HEK293 (cell line): Measurements from ENCODE around the gene TINCR.
A peak's percentile ranks its signal among the peaks of the same experiment; 100 is the strongest.

Experiments
- CTCF ChIA-PET: fragments of 350-600 bp; formaldehyde crosslinking; extraction: SDS; loops from one replicate; lab custom pipeline; 2021; ENCODE audit warnings: antibody characterized with exemption; lab: Yijun Ruan, JAX
- POLR2A ChIA-PET: fragments of 300-600 bp; formaldehyde crosslinking; extraction: SDS; loops from one replicate; lab custom pipeline; 2020; ENCODE audit warnings: antibody characterized with exemption, inconsistent platforms; lab: Yijun Ruan, JAX
- H3K27ac ChIP-seq: fragments of 200-500 bp; sonication (Bioruptor generic); 2 replicates; pipeline ENCODE4 v1.5.1; 2014; ENCODE audit warnings: low read depth, low read length, control low read depth, inconsistent platforms; ENCODE audit errors: extremely low read depth
- H3K36me3 ChIP-seq, 2 experiments: fragments of 200-500 bp in 1 of 2; sonication (Bioruptor generic) in 1 of 2; 1 replicate in 1 of 2; 2 replicates in 1 of 2; pipeline ENCODE4 v1.5.1; 2014 to 2017; ENCODE audit warnings: inconsistent platforms in 2 of 2, low read length in 2 of 2; ENCODE audit not compliant: control insufficient read depth in 2 of 2, insufficient read depth in 1 of 2
- H3K4me1 ChIP-seq: fragments of 200-500 bp; sonication (Bioruptor generic); 2 replicates; pipeline ENCODE4 v1.5.1; 2014; ENCODE audit warnings: mild to moderate bottlenecking, low read length, inconsistent platforms; ENCODE audit not compliant: control insufficient read depth, insufficient read depth
- H3K4me3 ChIP-seq: 2 replicates; pipeline ENCODE4 v1.5.1; 2011; ENCODE audit warnings: low read depth, mild to moderate bottlenecking, control low read depth, low read length, moderate library complexity
- H3K9me3 ChIP-seq: fragments of 200-500 bp; sonication (Bioruptor generic); 2 replicates; pipeline ENCODE4 v1.5.1; 2014; ENCODE audit warnings: low read depth, low read length, inconsistent platforms; ENCODE audit not compliant: control insufficient read depth, insufficient read depth
- GLIS1 ChIP-seq: fragments of 450-650 bp; formaldehyde crosslinking; IDR thresholded peaks from 2 replicates; pipeline ENCODE4 v1.5.1; 2016; ENCODE audit warnings: missing biosample characterization, missing genetic modification characterization
- GLIS2 ChIP-seq: fragments of 450-650 bp; formaldehyde crosslinking; IDR thresholded peaks from 2 replicates; pipeline ENCODE4 v1.5.1; 2016; ENCODE audit warnings: missing biosample characterization, missing genetic modification characterization
- PATZ1 ChIP-seq: fragments of 450-650 bp; formaldehyde crosslinking; IDR thresholded peaks from 2 replicates; pipeline ENCODE4 v1.5.1; 2016; ENCODE audit warnings: missing biosample characterization, missing genetic modification characterization
- TSHZ1 ChIP-seq: fragments of 450-650 bp; formaldehyde crosslinking; IDR thresholded peaks from 2 replicates; pipeline ENCODE4 v1.5.1; 2016; ENCODE audit warnings: missing biosample characterization, missing genetic modification characterization, borderline replicate concordance
- ZBTB1 ChIP-seq: fragments of 450-650 bp; formaldehyde crosslinking; IDR thresholded peaks from 2 replicates; pipeline ENCODE4 v1.5.1; 2016; ENCODE audit warnings: missing biosample characterization, missing genetic modification characterization
- ZEB2 ChIP-seq: fragments of 450-650 bp; formaldehyde crosslinking; IDR thresholded peaks from 2 replicates; pipeline ENCODE4 v1.5.1; 2016; ENCODE audit warnings: missing biosample characterization, missing genetic modification characterization
- ZFP41 ChIP-seq: fragments of 450-650 bp; formaldehyde crosslinking; IDR thresholded peaks from 2 replicates; pipeline ENCODE4 v1.5.1; 2016; ENCODE audit warnings: missing biosample characterization, missing genetic modification characterization, borderline replicate concordance
- ZNF16 ChIP-seq: fragments of 450-650 bp; formaldehyde crosslinking; IDR thresholded peaks from 2 replicates; pipeline ENCODE4 v1.5.1; 2016; ENCODE audit warnings: low read depth, missing biosample characterization, missing genetic modification characterization
- ZNF184 ChIP-seq: fragments of 450-650 bp; IDR thresholded peaks from 2 replicates; pipeline ENCODE4 v1.5.1; 2018; ENCODE audit warnings: missing biosample characterization, mild to moderate bottlenecking, missing genetic modification characterization
- ZNF23 ChIP-seq: fragments of 450-650 bp; formaldehyde crosslinking; IDR thresholded peaks from 2 replicates; pipeline ENCODE4 v1.5.1; 2016; ENCODE audit warnings: missing biosample characterization, missing genetic modification characterization, borderline replicate concordance
- ZNF341 ChIP-seq: fragments of 450-650 bp; formaldehyde crosslinking; IDR thresholded peaks from 2 replicates; pipeline ENCODE4; 2016; ENCODE audit warnings: low read depth, missing biosample characterization, missing genetic modification characterization
- ZNF426 ChIP-seq: fragments of 450-650 bp; formaldehyde crosslinking; IDR thresholded peaks from 2 replicates; pipeline ENCODE4 v1.5.1; 2017; ENCODE audit warnings: missing biosample characterization, missing genetic modification characterization, mild to moderate bottlenecking, inconsistent platforms, moderate library complexity
- ZNF514 ChIP-seq: fragments of 450-650 bp; formaldehyde crosslinking; IDR thresholded peaks from 2 replicates; pipeline ENCODE4 v1.5.1; 2016; ENCODE audit warnings: missing biosample characterization, missing genetic modification characterization
- ZNF521 ChIP-seq: fragments of 450-650 bp; formaldehyde crosslinking; IDR thresholded peaks from 2 replicates; pipeline ENCODE4 v1.5.1; 2017; ENCODE audit warnings: missing biosample characterization, mild to moderate bottlenecking, missing genetic modification characterization
- ZNF530 ChIP-seq: fragments of 450-650 bp; formaldehyde crosslinking; IDR thresholded peaks from 2 replicates; pipeline ENCODE4 v1.5.1; 2016; ENCODE audit warnings: low read depth, missing biosample characterization, missing genetic modification characterization
- ZNF561 ChIP-seq: fragments of 450-650 bp; IDR thresholded peaks from 2 replicates; pipeline ENCODE4 v1.5.1; 2018; ENCODE audit warnings: missing biosample characterization, missing genetic modification characterization, borderline replicate concordance
- ZNF626 ChIP-seq: fragments of 450-650 bp; sonication (Bioruptor Pico); formaldehyde crosslinking; IDR thresholded peaks from 2 replicates; pipeline ENCODE4 v1.5.1; 2018; ENCODE audit warnings: missing biosample characterization, missing genetic modification characterization, inconsistent platforms
- ZNF664 ChIP-seq: fragments of 450-650 bp; formaldehyde crosslinking; IDR thresholded peaks from 2 replicates; pipeline ENCODE4 v1.5.1; 2016; ENCODE audit warnings: missing biosample characterization, missing genetic modification characterization
- ZSCAN18 ChIP-seq: fragments of 450-650 bp; formaldehyde crosslinking; IDR thresholded peaks from 2 replicates; pipeline ENCODE4 v1.5.1; 2016; ENCODE audit warnings: missing biosample characterization, missing genetic modification characterization
- TF ChIP-seq, protein P1 (sequence below): fragments of 450-650 bp; formaldehyde crosslinking; conservative IDR thresholded peaks from 2 replicates; pipeline ENCODE4 v1.5.1; 2016; ENCODE audit warnings: low read depth, missing biosample characterization, missing genetic modification characterization
- TF ChIP-seq, protein P2 (sequence below): fragments of 450-650 bp; formaldehyde crosslinking; IDR thresholded peaks from 2 replicates; pipeline ENCODE4 v1.5.1; 2017; ENCODE audit warnings: missing biosample characterization, missing genetic modification characterization
- TF ChIP-seq, protein P3 (sequence below): fragments of 450-650 bp; formaldehyde crosslinking; IDR thresholded peaks from 2 replicates; pipeline ENCODE4 v1.5.1; 2016; ENCODE audit warnings: missing biosample characterization, missing genetic modification characterization

Gene TINCR

GRCh38 chr19:5563008-5563431 lies 4.7 kb downstream of the TINCR start (continued):
- peak; percentile 89 for TF ChIP-seq ZNF16 (tag by site-specific recombination)
- TF ChIP-seq GLIS1, result peak; percentile 19; the same call in 1 of the 2 replicates
- TF ChIP-seq ZNF521, result no peak
- TF ChIP-seq ZNF626 (tag by site-specific recombination), result no peak
- no peak for TF ChIP-seq ZEB2
- TF ChIP-seq, protein P1, sequence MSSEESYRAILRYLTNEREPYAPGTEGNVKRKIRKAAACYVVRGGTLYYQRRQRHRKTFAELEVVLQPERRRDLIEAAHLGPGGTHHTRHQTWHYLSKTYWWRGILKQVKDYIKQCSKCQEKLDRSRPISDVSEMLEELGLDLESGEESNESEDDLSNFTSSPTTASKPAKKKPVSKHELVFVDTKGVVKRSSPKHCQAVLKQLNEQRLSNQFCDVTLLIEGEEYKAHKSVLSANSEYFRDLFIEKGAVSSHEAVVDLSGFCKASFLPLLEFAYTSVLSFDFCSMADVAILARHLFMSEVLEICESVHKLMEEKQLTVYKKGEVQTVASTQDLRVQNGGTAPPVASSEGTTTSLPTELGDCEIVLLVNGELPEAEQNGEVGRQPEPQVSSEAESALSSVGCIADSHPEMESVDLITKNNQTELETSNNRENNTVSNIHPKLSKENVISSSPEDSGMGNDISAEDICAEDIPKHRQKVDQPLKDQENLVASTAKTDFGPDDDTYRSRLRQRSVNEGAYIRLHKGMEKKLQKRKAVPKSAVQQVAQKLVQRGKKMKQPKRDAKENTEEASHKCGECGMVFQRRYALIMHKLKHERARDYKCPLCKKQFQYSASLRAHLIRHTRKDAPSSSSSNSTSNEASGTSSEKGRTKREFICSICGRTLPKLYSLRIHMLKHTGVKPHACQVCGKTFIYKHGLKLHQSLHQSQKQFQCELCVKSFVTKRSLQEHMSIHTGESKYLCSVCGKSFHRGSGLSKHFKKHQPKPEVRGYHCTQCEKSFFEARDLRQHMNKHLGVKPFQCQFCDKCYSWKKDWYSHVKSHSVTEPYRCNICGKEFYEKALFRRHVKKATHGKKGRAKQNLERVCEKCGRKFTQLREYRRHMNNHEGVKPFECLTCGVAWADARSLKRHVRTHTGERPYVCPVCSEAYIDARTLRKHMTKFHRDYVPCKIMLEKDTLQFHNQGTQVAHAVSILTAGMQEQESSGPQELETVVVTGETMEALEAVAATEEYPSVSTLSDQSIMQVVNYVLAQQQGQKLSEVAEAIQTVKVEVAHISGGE (tag by site-specific recombination), result no peak
- TF ChIP-seq GLIS2 (tag by site-specific recombination), result peak; percentile 35; the same call in 1 of the 2 replicates
- TF ChIP-seq, all 188 proteins: peak for 6

DNA sequence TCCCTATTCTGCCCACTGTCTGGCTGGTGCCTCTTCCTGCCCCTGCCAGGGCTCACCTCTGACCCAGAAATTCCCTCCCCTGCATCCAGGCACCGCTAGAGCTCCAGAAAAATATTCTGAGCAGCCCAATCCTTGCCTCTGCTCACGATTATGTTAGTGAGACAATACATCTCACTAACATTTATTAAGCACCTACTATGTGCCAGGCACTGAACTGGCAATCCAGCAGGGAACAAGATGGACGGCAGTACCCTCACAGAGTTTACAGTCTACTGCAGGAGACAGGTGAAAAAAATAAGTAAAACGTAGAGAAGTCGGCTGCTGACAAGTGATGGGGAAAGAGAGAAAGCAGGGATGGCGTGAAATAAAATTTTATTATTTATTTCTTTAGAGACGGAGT lies 5.5 kb downstream of the TINCR start:
- POLR2A ChIA-PET, result no interaction called here
- no peak overlapping the region for H3K27ac ChIP-seq
- no peaks in the 10 kb centered on the region for H3K4me1 ChIP-seq
- no peak overlapping the region for H3K4me3 ChIP-seq
- no peaks in the 10 kb centered on the region for H3K36me3 ChIP-seq
- CTCF ChIA-PET, result interaction anchor here (1.0 to 1.2 kb wide), 2 partner anchors 7 to 34 kb away, joined by 3 to 4 read pairs; no protein-coding TSS in a partner anchor
- TF ChIP-seq ZNF514 (tag by site-specific recombination), result no peak
- TF ChIP-seq ZNF23 (tag by site-specific recombination), result no peak
- no peak for TF ChIP-seq ZNF530
- no peak for TF ChIP-seq ZNF184 (tag by site-specific recombination)
- TF ChIP-seq ZNF341, result no peak
- TF ChIP-seq ZNF426 (tag by site-specific recombination), result no peak
- no peak for TF ChIP-seq ZSCAN18
- no peak for TF ChIP-seq ZNF664 (tag by site-specific recombination)
- TF ChIP-seq ZNF561, result no peak
- TF ChIP-seq, protein P2, sequence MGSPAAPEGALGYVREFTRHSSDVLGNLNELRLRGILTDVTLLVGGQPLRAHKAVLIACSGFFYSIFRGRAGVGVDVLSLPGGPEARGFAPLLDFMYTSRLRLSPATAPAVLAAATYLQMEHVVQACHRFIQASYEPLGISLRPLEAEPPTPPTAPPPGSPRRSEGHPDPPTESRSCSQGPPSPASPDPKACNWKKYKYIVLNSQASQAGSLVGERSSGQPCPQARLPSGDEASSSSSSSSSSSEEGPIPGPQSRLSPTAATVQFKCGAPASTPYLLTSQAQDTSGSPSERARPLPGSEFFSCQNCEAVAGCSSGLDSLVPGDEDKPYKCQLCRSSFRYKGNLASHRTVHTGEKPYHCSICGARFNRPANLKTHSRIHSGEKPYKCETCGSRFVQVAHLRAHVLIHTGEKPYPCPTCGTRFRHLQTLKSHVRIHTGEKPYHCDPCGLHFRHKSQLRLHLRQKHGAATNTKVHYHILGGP (tag by site-specific recombination), result no peak
- TF ChIP-seq ZFP41 (tag by site-specific recombination), result no peak
- TF ChIP-seq ZBTB1 (tag by site-specific recombination), result no peak
- no peak for TF ChIP-seq GLIS2 (tag by site-specific recombination)
- TF ChIP-seq, protein P3, sequence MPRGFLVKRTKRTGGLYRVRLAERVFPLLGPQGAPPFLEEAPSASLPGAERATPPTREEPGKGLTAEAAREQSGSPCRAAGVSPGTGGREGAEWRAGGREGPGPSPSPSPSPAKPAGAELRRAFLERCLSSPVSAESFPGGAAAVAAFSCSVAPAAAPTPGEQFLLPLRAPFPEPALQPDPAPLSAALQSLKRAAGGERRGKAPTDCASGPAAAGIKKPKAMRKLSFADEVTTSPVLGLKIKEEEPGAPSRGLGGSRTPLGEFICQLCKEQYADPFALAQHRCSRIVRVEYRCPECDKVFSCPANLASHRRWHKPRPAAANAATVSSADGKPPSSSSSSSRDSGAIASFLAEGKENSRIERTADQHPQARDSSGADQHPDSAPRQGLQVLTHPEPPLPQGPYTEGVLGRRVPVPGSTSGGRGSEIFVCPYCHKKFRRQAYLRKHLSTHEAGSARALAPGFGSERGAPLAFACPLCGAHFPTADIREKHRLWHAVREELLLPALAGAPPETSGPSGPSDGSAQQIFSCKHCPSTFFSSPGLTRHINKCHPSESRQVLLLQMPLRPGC (tag by site-specific recombination), result no peak
- TF ChIP-seq PATZ1 (tag by site-specific recombination), result no peak
- TF ChIP-seq TSHZ1 (tag by site-specific recombination), result no peak
- no peaks in the 10 kb centered on the region for H3K9me3 ChIP-seq
